Muscle of back (tissue), 11 donors: ENCODE data around the gene POU2F1. TPM values are rescaled to one million over a fixed set of nuclear protein-coding genes. Genes with fewer than 3 reads are reported as not detected.
"Not testable (repeated sequence)": the region's sequence is repeated elsewhere in the genome, so short reads cannot be mapped to it uniquely, and the experiment has no call there.

Experiments used
- DNase-seq, 3 donors: peaks; one replicate each; pipeline versions ENCODE4 v3.0.0 to v3.0.0-alpha.2; 2013
- polyA plus RNA-seq, 10 donors: library from polyadenylated mRNA; unstranded; fragments of 120-200 nt; gene quantifications; one replicate each; pipeline ENCODE4 v1.2.1, GENCODE V29; 2013; ENCODE audit not compliant: insufficient read length in 10 of 10

The POU2F1 gene
- polyA plus RNA-seq, 10 donors, result 4.4 to 9.4 (median 6.4) TPM

DNA sequence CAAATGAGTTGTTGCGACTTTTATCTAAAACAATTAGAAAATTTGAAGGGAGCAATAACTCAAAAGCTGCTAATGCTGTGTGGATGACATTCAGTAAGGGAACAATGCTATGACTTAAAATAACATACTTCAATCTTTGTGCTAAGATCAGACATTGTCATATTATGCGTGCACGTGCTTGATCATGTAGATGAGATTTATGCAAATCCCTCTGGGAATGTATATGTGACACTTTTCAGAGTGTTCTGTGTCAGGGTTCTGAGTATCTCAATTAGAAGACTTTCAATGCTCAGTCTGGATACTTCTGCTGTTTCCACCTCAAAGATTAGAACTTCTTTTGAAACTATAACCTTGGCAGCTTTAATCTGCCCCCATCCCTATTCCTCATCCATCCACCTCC lies 18.6 kb upstream of the POU2F1 start:
- DNase-seq, result no peak

DNA sequence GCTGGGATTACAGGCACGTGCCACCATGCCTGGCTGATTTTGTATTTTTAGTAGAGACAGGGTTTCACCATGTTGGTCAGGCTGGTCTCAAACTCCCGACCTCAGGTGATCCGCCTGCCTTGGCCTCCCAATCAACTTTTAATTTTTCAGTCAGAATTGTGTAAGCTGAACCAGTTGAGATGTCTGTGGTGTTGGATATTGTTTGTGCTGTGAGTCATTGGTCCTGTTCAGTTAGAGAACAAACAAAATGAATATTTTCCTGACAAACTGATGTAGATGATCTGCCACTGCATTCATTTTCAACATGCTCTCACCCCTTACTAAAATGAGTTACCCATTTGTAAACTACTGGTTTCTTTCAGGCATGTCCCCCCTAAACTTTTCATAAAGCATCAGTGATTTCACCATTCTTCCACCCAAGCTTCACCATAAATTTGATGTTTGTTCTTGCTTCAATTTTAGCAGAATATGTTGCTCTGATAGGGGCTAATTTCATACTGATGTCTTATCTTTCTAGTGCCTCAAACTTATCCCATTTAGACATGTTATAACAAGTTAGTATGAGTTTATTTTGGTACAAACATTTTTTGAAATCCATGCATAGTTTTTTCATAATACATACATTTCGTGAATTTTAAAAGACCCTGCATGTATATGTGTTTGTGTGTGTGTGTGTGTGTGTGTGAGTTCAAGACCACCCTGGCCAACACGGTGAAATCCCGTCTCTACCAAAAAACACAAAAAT lies 15.2 kb upstream of the POU2F1 start:
- DNase-seq, result not testable (repeated sequence)

DNA sequence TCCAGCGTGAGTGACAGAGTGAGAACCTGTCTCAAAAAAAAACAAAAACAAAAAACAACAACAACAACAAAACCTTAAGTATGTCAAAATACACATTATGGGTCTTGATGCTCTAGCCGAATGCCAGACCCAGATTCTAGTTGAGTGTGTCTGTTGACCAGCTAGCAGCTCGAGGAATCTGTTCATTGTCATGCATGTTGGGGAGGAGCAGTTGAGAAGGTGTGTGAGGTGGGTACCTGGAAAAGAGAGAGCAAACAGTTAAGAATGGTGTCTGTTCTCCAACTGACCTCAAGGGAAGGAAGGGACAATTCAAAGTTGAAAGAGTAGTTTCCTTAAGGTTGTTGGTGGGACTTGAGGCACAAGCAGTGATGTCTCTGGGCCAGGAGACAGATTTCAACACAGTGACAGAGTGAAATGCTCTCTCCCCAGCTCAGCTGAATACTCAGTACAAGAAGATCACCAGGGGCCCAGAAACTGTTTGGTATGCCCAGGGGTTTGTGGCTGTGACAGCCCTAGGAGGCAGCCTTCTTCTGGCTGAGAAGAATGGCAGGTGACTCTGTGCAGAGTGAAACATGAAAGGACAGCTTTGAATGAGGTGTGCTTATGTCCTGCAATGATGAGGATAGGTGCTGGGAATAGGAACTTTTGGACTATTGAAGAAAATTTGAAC lies 14.4 kb upstream of the POU2F1 start:
- DNase-seq, result no peak

- DNase-seq, result no peak
These were observed 12.6 kb upstream of the POU2F1 start for GRCh38 chr1:167207940-167208623.

- DNase-seq, result no peak
These were observed 12.1 kb upstream of the POU2F1 start for GRCh38 chr1:167208624-167208976.

GRCh38 chr1:167209044-167209443 lies 11.6 kb upstream of the POU2F1 start:
- no peak for DNase-seq

DNA sequence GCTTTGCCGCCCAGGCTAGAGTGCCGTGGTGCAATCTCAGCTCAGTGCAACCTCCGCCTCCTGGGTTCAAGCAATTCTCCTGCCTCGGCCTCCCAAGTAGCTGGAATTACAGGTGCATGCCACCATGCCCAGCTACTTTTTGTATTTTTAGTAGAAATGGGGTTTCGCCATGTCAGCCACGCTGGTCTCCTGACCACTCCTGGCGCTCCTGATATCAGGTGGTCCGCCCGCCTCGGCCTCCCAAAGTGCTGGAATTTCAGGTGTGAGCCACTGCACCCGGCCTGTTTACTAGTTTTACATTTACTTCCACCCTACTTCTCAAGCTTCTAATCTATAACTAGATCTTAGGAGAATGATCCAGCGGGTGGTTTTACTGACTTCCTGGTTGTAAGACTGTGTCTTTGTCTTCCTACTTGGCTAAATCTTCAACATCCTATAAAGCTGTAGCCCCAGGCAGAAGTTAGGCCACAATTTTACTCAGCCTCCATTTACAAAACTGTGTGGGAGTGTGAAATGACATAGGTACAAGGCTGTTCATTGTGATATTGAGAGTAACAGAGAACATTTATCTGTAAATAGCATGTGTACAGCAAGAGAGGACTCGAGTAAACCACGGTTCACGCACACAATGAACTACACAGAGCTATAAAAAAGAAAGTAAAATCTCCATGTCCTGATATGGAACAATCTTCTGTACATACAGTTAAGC lies 9.6 kb upstream of the POU2F1 start:
- no peak for DNase-seq

DNA sequence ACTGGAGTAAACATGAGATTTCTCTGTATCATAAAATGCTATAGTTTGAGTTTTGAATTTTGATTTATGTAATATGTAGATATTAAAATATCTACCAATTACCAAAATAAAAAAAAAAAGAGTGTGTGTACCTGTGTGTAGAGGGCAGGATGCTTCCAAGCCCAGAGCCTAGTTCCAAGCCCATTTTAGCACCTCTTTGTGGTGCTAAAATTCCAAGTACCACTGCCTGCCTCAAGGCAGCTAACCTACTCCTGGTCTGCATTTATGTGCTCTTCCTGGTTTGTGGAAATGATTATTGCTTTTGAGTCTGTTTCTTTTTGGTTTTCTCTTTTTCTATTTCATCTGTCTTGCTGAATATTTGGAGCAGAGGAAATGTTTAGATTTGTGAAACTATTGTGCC lies 8.7 kb upstream of the POU2F1 start:
- DNase-seq, result no peak

DNA sequence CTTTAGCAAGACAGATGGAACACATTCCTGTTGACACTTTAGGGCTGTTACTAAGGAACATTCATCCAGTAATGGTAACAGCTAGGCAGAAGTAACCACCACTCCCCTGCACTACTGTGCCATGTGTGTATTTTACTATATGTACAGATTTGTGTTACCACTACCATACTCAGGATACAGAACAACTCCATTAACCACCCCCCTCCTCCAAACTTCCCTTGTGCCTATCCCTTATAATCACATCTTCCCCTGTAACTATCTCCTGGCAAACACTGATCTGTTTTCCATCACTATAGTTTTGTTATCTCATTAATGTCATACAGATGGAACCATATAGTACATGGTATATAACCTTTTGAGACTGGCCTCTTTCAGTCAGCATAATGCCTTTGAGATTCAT lies 3.9 kb upstream of the POU2F1 start:
- DNase-seq, result no peak

DNA sequence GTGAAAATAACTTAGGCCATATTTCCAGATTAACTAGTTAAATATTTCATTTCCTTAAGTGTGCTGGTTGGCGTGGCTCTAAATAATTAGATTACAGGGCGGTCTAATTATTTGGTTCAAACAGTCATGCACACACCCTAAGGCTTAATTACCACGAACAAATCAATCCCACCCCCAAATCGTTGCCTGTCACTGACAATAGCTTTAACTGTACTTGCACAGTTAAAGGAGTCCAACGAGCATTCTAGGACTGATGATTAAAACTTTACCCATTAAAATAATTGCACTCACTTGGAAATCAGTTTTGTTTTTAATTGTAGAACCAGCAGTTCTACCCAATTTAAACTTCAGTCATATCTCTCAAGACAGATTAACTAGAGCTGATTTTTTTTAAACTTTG lies 1.5 kb upstream of the POU2F1 start:
- no peak for DNase-seq

- peak; percentile 59 to 91 (median 80) for DNase-seq
These were observed 795 bp upstream of the POU2F1 start for GRCh38 chr1:167219646-167220536.

- DNase-seq, result peak in 1 of 3 donors; percentile 27
These were observed 546 bp downstream of the POU2F1 start for GRCh38 chr1:167221126-167221737.

- DNase-seq, result peak; percentile 59 to 89 (median 65)
These were observed 1.3 kb downstream of the POU2F1 start for GRCh38 chr1:167221738-167222610.

GRCh38 chr1:167223144-167224103 lies 2.7 kb downstream of the POU2F1 start:
- DNase-seq, result no peak

DNA sequence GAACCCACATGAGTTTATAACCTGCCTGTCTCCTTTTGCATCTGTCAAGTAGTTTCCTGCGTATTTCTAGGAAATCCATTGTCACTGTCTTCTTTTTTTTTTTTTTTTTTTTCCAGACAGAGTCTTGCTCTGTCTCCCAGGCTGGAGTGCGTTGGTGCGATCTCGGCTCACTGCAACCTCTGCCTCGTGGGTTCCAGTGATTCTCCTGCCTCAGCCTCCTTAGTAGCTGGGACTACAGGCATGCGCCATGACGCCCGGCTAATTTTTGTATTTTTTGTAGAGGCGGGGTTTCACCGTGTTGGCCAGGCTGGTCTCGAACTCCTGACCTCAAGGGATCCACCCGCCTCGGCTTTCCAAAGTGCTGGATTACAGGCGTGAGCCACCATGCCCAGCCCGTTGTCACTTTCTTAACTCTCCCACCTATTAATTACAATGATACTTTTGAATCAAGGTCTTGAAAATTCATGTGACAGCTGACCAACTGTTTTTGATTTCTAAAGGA lies 4.1 kb downstream of the POU2F1 start:
- not testable (repeated sequence) for DNase-seq

GRCh38 chr1:167225920-167226319 lies 5.2 kb downstream of the POU2F1 start:
- no peak for DNase-seq

GRCh38 chr1:167227934-167228378 lies 7.3 kb downstream of the POU2F1 start:
- DNase-seq, result no peak

- DNase-seq, result no peak
These were observed 9.2 kb downstream of the POU2F1 start for GRCh38 chr1:167229719-167230385.
